C4-2B (cell line): ENCODE results near the gene SMIM35.

Source experiments
- ZFX ChIP-seq: fragments of 450-650 bp; IDR thresholded peaks from 2 replicates; pipeline ENCODE4 v1.6.1; 2017
- TF ChIP-seq, protein P1 (sequence below): fragments of 450-650 bp; conservative IDR thresholded peaks from 2 replicates; pipeline ENCODE4 v1.5.1; 2017; ENCODE audit warnings: mild to moderate bottlenecking

DNA sequence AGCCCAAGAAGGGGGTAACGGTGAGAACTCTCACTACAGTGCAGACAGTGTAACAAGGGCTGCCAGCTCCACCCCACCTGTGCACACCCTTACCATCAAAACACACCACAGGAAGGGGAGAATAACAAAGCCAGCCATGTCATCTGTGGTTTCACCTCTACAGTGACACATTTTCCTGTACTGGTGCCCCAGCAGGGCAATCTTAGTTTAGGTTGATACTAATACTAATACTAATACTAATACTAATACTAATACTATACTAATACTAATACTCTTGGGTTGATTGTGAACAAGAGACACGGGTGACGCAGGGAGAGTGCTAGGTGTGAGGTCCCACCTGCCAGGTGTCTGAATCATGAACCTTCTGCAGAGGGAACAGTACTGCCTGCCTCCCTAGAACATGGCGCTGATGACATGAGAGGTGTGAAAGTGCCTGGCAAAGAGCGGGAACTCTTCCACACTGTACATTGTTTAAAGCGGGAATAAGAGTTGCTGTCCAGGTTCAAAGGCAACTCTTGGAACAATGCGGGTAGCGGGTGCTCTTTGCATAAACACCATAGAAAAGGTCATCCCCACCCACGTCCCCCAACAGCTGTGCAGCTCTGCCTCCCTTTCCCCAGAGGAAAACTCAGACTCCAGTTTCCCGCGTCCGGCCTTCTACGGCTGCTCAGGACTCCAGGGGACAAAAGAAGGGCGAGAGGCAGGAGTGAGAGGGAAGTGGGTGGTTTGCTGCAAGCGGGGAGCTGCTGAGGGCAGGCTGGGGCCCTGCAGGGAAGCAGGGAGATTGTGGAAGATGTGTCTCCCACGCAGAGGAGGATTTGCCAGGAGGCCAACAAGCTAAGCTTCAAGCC lies 34.9 kb downstream of the SMIM35 start:
- TF ChIP-seq, protein P1, sequence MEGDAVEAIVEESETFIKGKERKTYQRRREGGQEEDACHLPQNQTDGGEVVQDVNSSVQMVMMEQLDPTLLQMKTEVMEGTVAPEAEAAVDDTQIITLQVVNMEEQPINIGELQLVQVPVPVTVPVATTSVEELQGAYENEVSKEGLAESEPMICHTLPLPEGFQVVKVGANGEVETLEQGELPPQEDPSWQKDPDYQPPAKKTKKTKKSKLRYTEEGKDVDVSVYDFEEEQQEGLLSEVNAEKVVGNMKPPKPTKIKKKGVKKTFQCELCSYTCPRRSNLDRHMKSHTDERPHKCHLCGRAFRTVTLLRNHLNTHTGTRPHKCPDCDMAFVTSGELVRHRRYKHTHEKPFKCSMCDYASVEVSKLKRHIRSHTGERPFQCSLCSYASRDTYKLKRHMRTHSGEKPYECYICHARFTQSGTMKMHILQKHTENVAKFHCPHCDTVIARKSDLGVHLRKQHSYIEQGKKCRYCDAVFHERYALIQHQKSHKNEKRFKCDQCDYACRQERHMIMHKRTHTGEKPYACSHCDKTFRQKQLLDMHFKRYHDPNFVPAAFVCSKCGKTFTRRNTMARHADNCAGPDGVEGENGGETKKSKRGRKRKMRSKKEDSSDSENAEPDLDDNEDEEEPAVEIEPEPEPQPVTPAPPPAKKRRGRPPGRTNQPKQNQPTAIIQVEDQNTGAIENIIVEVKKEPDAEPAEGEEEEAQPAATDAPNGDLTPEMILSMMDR, result no peak
- TF ChIP-seq ZFX, result no peak
